ENCODE data around the gene METRN. TPM values are rescaled to one million over a fixed set of nuclear protein-coding genes. Genes with fewer than 3 reads are reported as not detected.

METRN gene
- total and polyA plus RNA-seq, 3 donors from 2014 or later: 21.0 to 50.6 (median 34.9) TPM

DNA sequence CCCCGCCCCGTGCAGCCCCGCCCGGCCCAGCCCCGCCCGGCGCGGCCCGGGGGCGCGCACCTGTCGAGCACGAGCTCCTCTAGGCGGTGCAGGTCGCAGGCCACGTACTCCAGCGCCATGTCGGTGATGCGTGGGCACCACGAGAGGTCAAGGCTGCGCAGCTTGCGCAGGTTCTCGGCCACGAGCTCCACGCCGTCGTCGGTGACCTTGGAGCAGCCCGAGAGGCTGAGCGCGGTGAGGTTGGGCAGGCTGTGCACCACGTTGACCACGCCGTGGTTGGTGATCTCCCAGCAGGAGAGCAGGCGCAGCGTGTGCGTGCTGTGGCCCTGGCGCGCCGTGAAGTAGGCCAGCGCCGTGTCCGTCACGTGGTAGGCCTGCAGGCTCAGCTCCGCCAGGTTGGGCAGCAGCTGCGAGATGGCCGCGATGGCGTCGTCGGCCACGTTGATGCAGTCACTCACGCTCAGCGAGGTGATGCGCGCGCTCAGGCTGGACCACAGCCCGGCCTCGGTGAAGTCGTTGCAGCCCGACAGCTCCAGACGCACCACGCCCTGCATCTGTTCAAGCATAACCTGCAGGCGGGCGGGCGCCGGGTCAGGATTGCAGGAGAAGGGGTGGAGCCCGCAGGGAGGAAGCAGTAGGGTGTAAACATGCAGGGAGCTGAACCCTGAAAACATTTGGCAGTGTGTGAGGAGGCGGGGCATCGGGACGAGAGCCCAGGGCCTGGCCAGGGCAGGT is 19.4 kb upstream of the METRN start:
- Histone ChIP-seq H3K27ac (no peak overlapping the region), H3K27me3 (no peaks in the 10 kb centered on the region), H3K9me3 (no peaks in the 10 kb centered on the region), H3K4me1 (peaks cover 7% of the 10 kb centered on the region), H3K4me3 (peak overlapping the region in 1 of 2 donors; percentile 31), H3K36me3 (ENCODE audit: low read depth, missing control alignments) (no peaks in the 10 kb centered on the region)
- TF ChIP-seq, protein P1, sequence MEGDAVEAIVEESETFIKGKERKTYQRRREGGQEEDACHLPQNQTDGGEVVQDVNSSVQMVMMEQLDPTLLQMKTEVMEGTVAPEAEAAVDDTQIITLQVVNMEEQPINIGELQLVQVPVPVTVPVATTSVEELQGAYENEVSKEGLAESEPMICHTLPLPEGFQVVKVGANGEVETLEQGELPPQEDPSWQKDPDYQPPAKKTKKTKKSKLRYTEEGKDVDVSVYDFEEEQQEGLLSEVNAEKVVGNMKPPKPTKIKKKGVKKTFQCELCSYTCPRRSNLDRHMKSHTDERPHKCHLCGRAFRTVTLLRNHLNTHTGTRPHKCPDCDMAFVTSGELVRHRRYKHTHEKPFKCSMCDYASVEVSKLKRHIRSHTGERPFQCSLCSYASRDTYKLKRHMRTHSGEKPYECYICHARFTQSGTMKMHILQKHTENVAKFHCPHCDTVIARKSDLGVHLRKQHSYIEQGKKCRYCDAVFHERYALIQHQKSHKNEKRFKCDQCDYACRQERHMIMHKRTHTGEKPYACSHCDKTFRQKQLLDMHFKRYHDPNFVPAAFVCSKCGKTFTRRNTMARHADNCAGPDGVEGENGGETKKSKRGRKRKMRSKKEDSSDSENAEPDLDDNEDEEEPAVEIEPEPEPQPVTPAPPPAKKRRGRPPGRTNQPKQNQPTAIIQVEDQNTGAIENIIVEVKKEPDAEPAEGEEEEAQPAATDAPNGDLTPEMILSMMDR (IDR thresholded peaks at IDR 0.05): no peak
- TF ChIP-seq POLR2A (IDR thresholded peaks at IDR 0.05): no peak
- WGBS, 2 donors: 4 to 6% methylated on average over 15 to 69 of the region's 71 CpGs
- intact Hi-C loops (cut with DNase I; ENCODE audit: low total_unique reads): no loop called here
- no peak for DNase-seq

DNA sequence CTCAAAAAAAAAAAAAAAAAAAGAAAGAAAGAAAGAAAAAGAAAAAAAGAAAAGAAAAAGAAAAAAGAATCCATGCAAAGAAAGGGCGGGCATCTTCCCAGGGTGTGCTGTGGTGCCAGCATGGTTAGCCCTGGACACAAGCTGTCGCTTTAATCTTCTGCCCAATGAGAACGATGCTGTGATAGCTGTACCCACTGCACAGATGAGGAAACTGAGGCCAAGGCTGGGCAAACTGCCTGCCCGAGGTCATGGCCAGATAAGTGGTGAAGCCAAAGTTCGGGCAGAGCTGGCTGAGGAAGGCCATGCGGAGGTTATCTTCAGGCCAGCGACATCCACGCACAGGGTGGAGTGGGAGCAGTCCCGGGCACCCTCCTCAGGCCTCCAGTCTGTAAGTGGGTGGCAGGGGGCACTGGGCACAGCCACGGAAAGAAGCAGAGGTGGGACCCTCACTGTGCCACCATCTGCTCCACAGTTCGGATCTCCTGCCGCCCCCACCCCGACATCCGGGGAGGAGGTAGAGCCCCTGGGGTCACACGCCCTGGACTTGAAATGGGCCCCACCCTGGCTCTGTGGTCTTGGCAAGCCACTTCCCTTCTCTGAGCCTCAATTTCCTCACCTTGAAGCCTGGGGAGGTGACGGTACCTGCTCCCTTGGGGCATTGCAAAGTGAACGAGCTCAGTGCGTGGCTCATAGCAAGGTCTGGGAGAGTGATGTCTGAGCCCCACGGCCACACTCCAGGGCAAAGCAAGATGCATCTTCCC is 15.8 kb upstream of the METRN start:
- H3K36me3 ChIP-seq (ENCODE audit: low read depth, missing control alignments): no peaks in the 10 kb centered on the region
- TF ChIP-seq POLR2A (IDR thresholded peaks at IDR 0.05): no peak
- TF ChIP-seq, protein P1 (IDR thresholded peaks at IDR 0.05): no peak
- H3K27ac ChIP-seq: no peak overlapping the region
- 79 to 82% methylated on average over 7 to 19 of the region's 19 CpGs for WGBS, 2 donors
- no peak overlapping the region for H3K4me3 ChIP-seq
- H3K9me3 ChIP-seq: no peaks in the 10 kb centered on the region
- DNase-seq: no peak
- H3K27me3 ChIP-seq: no peaks in the 10 kb centered on the region
- intact Hi-C loops (cut with DNase I; ENCODE audit: low total_unique reads): no loop called here
- peaks cover 4% of the 10 kb centered on the region for H3K4me1 ChIP-seq

DNA sequence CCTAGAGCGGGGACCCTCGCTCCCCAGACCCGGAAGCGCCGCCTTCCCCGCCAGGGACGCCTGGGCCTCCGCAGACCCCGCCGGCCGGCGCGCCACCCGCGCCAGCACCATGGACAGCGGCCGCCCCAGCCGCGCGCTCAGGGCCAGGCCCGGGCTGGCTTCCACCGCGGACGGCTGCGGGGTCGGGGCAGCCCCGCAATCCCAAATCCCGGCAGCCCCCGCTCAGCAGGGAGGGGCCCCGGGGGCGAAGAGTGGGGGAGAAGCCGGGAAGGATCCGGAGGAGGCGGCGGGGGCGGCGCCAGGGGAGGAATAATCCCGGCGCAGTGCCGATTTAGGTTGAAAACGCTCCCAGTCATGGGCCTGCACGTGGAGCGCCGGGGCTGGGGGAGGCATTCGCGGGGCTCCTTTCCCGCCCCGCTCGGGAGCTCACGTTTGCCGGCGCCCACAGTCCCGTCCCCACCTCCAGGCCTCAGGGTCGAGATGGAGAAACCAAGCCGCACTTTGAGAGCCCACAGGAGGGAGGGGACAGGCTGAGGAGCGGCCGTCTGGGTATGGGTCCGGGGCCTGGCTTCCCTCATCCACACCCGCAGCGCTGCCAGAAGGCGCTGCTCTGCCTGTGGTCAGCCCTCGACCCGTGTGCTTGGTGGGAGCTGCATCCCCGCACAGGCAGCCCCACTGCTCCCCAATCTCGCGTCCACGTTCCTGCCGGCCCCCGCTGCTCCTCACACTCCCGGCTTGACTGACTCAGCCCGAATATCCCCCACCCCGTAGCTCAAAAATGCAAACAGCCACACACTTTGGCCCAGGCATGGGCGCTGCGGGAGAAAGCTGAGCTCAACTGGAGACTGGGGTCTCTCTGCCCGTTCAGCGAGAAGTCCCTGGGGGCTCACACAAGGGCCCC is 14.0 kb upstream of the METRN start:
- Histone ChIP-seq H3K4me1 (no peaks in the 10 kb centered on the region), H3K27ac (no peak overlapping the region), H3K4me3 (no peak overlapping the region), H3K27me3 (no peaks in the 10 kb centered on the region), H3K36me3 (ENCODE audit: low read depth, missing control alignments) (no peaks in the 10 kb centered on the region), H3K9me3 (no peaks in the 10 kb centered on the region)
- 3 to 5% methylated on average over 38 to 52 of the region's 76 CpGs for WGBS, 2 donors
- TF ChIP-seq, protein P1 (IDR thresholded peaks at IDR 0.05): no peak
- TF ChIP-seq POLR2A (IDR thresholded peaks at IDR 0.05): no peak
- intact Hi-C loops (cut with DNase I; ENCODE audit: low total_unique reads): no loop called here
- no peak for DNase-seq

DNA sequence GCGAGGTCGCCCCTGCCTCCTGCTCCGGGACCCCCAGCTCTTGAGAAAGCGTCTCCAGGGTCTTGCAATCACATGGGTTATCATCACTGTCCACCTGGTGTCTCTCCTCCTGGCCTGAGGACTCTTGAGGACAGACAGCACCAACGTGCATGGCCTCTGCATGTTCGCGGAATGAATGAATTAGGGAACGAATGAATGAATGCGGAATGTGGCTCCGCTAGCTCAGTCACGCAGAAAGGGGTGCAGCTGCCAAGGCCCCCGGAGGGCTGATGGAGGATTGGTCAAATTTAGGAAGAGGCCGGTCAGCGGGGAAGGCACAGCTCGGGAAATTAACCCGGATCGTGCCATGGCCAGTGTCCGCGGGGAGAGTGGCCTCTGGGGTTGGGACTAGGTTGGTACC is 12.6 kb upstream of the METRN start:
- Histone ChIP-seq H3K4me1 (no peaks in the 10 kb centered on the region), H3K9me3 (no peaks in the 10 kb centered on the region), H3K27me3 (no peaks in the 10 kb centered on the region), H3K36me3 (ENCODE audit: low read depth, missing control alignments) (no peaks in the 10 kb centered on the region), H3K27ac (no peak overlapping the region), H3K4me3 (no peak overlapping the region)
- no peak for DNase-seq
- intact Hi-C loops (cut with DNase I; ENCODE audit: low total_unique reads): no loop called here
- TF ChIP-seq, protein P1 (IDR thresholded peaks at IDR 0.05): no peak
- no peak for TF ChIP-seq POLR2A (IDR thresholded peaks at IDR 0.05)
- WGBS, 2 donors: 87 to 88% methylated on average over 14 to 19 of the region's 19 CpGs
